Activated T-helper 2 cell treated with anti-CD3 and anti-CD28 coated beads, Interferon-gamma antibody, Interleukin-2, Interleukin-4, amounts not matched to agents 10 μg/mL and 5 μg/mL and 100 μg/mL, durations not matched to agents 14 hours and 24 hours and 36 hours (primary cell): Measurements from ENCODE around the gene SERPINA5. TPM values are rescaled to one million over a fixed set of nuclear protein-coding genes. Genes with fewer than 3 reads are reported as not detected.

ENCODE experiments used
- DNase-seq: peaks from one replicate; pipeline ENCODE4 v3.0.0; 2021; ENCODE audit warnings: low spot score
- H3K27ac Mint-ChIP-seq: one replicate; pipeline ENCODE4 v1.8.0; 2021; ENCODE audit warnings: mixed read lengths
- H3K27me3 Mint-ChIP-seq: one replicate; pipeline ENCODE4 v1.8.0; 2021; ENCODE audit warnings: low read depth, mixed read lengths
- H3K36me3 Mint-ChIP-seq: one replicate; pipeline ENCODE4 v1.8.0; 2021; ENCODE audit warnings: low read depth, mixed read lengths
- H3K4me1 Mint-ChIP-seq: one replicate; pipeline ENCODE4 v1.8.0; 2021; ENCODE audit warnings: low read depth, mixed read lengths
- H3K4me3 Mint-ChIP-seq: one replicate; pipeline ENCODE4 v1.8.0; 2021; ENCODE audit warnings: low read depth, mild to moderate bottlenecking, moderate library complexity, mixed read lengths
- H3K9me3 Mint-ChIP-seq: one replicate; pipeline ENCODE4 v1.8.0; 2021; ENCODE audit warnings: mixed read lengths
- intact Hi-C: fragments of 100-400 bp; cut with micrococcal nuclease; formaldehyde crosslinking; loops from one replicate; pipeline ENCODE4 v1.15.1; 2023
- total RNA-seq: library from RNA; stranded (reverse); gene quantifications from 2 replicates; pipeline ENCODE4 v1.2.3, GENCODE V29; 2022

The SERPINA5 gene, protein sequence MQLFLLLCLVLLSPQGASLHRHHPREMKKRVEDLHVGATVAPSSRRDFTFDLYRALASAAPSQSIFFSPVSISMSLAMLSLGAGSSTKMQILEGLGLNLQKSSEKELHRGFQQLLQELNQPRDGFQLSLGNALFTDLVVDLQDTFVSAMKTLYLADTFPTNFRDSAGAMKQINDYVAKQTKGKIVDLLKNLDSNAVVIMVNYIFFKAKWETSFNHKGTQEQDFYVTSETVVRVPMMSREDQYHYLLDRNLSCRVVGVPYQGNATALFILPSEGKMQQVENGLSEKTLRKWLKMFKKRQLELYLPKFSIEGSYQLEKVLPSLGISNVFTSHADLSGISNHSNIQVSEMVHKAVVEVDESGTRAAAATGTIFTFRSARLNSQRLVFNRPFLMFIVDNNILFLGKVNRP
- total RNA-seq, result not detected in 2 replicates

DNA sequence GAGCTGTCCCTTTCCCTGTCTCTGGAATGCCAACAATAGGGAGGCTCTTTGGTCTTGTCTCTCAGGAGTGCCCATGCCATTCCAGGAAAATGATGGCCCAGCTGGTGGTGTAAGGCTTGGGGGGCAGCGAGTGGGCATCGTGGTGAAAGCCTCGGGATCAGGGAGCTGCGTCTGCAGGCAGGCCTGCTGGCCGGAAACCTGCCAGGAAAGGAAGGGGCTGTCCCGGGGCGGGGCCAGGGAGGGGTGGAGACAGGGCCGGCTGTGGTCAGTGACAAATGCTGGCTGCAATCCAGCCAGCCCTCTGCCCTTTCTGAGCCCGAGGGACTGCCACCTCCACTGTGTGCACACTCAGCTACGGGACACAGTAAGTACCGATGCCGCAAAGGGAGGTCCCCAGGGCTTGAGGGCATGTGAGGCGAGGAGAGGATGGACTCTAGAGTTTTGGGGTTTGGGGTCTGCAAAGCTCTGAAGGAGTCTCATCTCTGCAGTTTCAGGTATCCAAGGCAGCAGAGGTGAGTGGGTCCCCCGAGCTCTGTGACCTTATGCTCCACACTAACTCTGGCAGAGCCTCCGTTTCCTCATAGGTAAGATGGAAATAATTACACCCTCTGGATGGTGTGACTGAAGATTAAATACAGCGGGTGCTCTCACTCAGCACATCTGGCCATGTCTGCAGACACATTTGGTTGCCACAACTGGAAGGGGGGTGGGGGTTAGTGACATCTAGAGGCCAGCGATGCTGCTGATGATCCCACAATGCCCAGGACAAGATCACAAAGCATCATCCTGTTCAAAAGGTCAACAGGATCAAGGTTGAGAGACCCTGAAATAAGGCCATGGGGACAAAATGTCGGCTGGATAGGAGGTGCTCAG, at the start of gene SERPINA5:
TSS of gene SERPINA5 (plus strand) at position 300 of the 873 bp plus-strand sequence. CDS start 5,937 bp downstream, outside the sequence.
- intact Hi-C loops, result no loop called here
- no peaks in the 10 kb centered on the region for H3K27me3 Mint-ChIP-seq
- H3K36me3 Mint-ChIP-seq, result no peaks in the 10 kb centered on the region
- H3K9me3 Mint-ChIP-seq, result no peaks in the 10 kb centered on the region
- H3K27ac Mint-ChIP-seq, result no peak within 1 kb of the TSS
- no peak within 1 kb of the TSS for H3K4me3 Mint-ChIP-seq
- no peaks in the 10 kb centered on the region for H3K4me1 Mint-ChIP-seq
- no peak for DNase-seq

DNA sequence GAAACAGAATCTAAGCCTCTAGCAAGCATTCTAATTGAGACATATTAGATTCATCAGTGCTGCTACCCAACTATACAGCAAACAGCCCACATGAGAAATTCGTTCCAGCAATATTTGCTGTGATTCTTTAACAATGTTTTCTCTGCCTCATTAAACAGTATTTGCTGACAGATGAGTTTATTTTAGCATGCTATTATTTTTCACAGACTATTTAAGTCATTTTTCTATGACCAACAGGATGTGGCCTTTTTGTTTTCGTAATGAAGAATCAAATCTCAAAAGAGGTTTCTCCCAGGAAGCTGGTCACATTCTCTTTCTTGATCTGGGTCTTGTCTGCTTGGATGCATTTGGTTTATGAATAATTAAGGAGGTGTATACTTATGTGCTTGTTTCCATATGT, 48.8 kb upstream of the SERPINA5 start:
- Mint-ChIP-seq H3K27ac (no peak overlapping the region), H3K4me3 (no peak overlapping the region), H3K4me1 (no peaks in the 10 kb centered on the region), H3K36me3 (no peaks in the 10 kb centered on the region), H3K9me3 (no peaks in the 10 kb centered on the region), H3K27me3 (no peaks in the 10 kb centered on the region)
- intact Hi-C loops, result no loop called here
- no peak for DNase-seq

DNA sequence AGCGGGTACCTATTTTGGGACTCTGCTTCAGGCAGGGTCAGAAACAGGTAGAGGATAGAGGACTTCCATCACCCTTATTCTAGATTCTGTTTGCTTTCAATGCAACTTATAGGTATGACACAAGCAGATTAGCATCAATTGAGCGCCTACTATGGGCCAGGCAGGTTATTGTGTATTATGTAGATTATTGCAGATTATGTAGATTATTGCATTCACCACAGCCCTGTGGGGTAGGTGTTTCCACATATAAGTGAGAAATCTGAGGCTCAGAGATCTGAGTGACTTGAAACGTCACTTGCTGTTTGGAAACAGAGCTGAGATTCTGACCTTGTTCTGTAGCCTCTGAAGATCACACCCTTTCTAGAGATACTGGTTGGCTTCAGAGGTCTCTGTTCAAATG, 45.7 kb upstream of the SERPINA5 start:
- Mint-ChIP-seq H3K27me3 (peaks cover 1% of the 10 kb centered on the region), H3K9me3 (no peaks in the 10 kb centered on the region), H3K36me3 (no peaks in the 10 kb centered on the region), H3K27ac (no peak overlapping the region), H3K4me3 (no peak overlapping the region), H3K4me1 (no peaks in the 10 kb centered on the region)
- intact Hi-C loops, result no loop called here
- DNase-seq, result no peak

GRCh38 chr14:94536836-94537235, 44.4 kb upstream of the SERPINA5 start:
- no peak overlapping the region for H3K4me3 Mint-ChIP-seq
- no peak overlapping the region for H3K27ac Mint-ChIP-seq
- H3K27me3 Mint-ChIP-seq, result peaks cover 1% of the 10 kb centered on the region
- H3K9me3 Mint-ChIP-seq, result no peaks in the 10 kb centered on the region
- no peak for DNase-seq
- intact Hi-C loops, result no loop called here
- no peaks in the 10 kb centered on the region for H3K4me1 Mint-ChIP-seq
- no peaks in the 10 kb centered on the region for H3K36me3 Mint-ChIP-seq

- DNase-seq, result no peak
- H3K27ac Mint-ChIP-seq, result no peak overlapping the region
Observed at GRCh38 chr14:94538070-94538740, 43.0 kb upstream of the SERPINA5 start.

GRCh38 chr14:94539181-94539580, 42.0 kb upstream of the SERPINA5 start:
- no peaks in the 10 kb centered on the region for H3K9me3 Mint-ChIP-seq
- intact Hi-C loops, result no loop called here
- no peaks in the 10 kb centered on the region for H3K36me3 Mint-ChIP-seq
- no peak overlapping the region for H3K4me3 Mint-ChIP-seq
- no peak overlapping the region for H3K27ac Mint-ChIP-seq
- H3K4me1 Mint-ChIP-seq, result no peaks in the 10 kb centered on the region
- DNase-seq, result no peak
- H3K27me3 Mint-ChIP-seq, result peaks cover 1% of the 10 kb centered on the region

More at GRCh38 chr14:94538070-94538740, 43.0 kb upstream of the SERPINA5 start:
- H3K36me3 Mint-ChIP-seq, result no peaks in the 10 kb centered on the region
- no peaks in the 10 kb centered on the region for H3K9me3 Mint-ChIP-seq
- no peak overlapping the region for H3K4me3 Mint-ChIP-seq
- intact Hi-C loops, result no loop called here
- peaks cover 1% of the 10 kb centered on the region for H3K27me3 Mint-ChIP-seq
- H3K4me1 Mint-ChIP-seq, result no peaks in the 10 kb centered on the region

GRCh38 chr14:94540031-94540794, 41.0 kb upstream of the SERPINA5 start:
- H3K36me3 Mint-ChIP-seq, result no peaks in the 10 kb centered on the region
- H3K27me3 Mint-ChIP-seq, result peaks cover 1% of the 10 kb centered on the region
- no peak overlapping the region for H3K27ac Mint-ChIP-seq
- H3K9me3 Mint-ChIP-seq, result no peaks in the 10 kb centered on the region
- H3K4me3 Mint-ChIP-seq, result no peak overlapping the region
- DNase-seq, result no peak
- intact Hi-C loops, result no loop called here
- no peaks in the 10 kb centered on the region for H3K4me1 Mint-ChIP-seq

DNA sequence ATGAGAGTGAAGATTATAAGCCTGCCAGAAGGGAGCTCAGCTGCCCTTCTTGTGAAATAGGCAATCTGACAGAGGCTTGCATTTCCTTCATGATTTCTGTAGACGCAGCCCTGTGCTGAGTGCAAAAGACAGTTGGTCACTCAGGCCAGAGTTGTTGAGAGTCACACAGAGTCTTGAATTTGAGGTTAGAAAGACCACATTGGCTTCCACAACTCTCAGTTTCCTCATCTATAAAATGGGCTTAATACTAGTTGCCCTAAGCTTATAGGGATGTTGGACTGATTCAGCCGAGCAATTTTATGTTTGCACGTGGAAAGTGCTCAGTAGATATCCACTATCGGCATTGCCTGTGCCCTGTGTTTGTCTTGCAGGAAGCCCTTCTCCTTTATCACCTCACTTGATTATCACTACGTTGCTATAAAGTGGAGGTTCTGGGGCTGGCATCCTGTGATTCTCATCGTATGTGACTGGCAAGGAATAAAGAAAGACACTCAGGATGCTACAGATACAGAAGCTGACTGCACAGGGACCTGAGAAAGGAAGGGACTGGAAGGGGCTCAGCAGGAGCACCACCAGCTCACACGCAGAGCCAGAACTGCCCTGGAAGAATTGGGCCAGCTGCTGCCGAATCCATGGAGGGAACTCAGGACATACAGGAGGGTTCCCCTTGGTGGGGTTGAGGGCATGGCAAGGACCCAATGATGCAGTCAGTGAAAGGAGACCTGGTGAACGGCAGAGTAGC, 39.8 kb upstream of the SERPINA5 start:
- Mint-ChIP-seq H3K4me1 (no peaks in the 10 kb centered on the region), H3K27ac (no peak overlapping the region), H3K36me3 (no peaks in the 10 kb centered on the region), H3K27me3 (peaks cover 1% of the 10 kb centered on the region), H3K4me3 (no peak overlapping the region), H3K9me3 (no peaks in the 10 kb centered on the region)
- DNase-seq, result no peak
- intact Hi-C loops, result no loop called here

DNA sequence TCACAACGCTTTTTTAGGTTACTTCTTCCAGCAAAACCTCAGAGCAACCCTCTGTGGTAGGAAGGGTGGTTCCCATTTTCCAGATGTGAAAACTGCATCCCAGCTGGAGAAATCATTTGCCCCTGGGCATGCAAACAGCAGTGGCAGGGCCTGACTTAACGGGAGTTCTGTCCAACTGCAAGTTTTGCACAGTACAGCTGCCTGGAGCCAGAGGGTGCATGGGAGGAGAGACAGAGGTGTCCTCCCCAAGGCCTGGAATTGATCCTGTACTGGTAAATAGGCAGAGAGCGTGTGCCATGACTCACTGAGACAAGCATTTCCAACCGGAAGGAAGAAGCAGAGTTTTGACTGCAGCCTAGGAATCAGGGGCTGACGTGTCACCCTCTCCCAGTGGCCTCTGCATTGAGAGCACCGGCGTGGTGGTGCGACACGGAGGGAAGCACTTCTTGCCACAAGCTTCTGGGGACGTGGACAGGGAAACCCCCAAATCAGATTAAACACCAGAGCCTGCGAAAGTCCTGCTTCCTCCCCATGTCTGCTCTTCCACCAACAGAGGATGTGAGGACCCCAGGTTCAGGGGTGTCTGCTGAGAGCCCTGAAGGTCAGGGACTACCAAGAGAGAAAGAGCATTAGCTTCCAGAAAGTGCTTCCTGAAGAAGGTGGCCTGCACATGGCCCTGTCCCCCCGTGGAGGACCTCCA, 39.0 kb upstream of the SERPINA5 start:
- H3K27me3 Mint-ChIP-seq, result peaks cover 1% of the 10 kb centered on the region
- intact Hi-C loops, result no loop called here
- no peak for DNase-seq
- H3K4me3 Mint-ChIP-seq, result no peak overlapping the region
- no peaks in the 10 kb centered on the region for H3K36me3 Mint-ChIP-seq
- H3K27ac Mint-ChIP-seq, result no peak overlapping the region
- H3K9me3 Mint-ChIP-seq, result no peaks in the 10 kb centered on the region
- no peaks in the 10 kb centered on the region for H3K4me1 Mint-ChIP-seq

DNA sequence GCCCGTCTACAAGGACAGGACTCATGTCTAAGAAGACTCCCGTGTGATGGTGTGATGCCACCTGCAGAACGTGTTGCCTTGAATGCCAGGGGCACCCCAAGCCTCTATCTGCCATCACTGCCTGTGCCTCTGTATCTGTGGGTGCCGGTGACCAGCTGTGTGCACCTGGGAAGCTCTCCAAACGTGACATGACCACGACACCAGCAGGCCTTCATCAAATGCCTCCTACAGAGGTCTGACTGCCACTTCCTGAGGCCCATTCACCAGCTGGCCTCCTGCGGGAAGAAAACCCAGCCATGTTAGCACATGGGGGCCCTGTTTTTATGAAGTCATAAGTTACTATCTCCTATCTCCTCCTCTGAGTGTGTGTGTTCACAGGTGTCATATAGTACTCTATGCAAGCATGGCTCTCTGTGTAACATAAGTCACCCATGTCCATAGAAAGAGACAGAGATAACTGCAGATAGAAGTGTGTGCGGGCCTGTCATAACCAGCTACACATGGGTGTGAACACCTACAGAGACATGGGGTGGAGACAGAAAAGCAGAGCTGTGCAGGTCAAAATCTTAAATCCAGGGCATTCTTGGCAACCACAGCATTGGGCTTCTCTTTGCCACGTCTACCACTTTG, 38.3 kb upstream of the SERPINA5 start:
- Mint-ChIP-seq H3K27ac (no peak overlapping the region), H3K4me3 (no peak overlapping the region), H3K27me3 (peaks cover 1% of the 10 kb centered on the region), H3K9me3 (no peaks in the 10 kb centered on the region), H3K4me1 (no peaks in the 10 kb centered on the region), H3K36me3 (no peaks in the 10 kb centered on the region)
- DNase-seq, result no peak
- intact Hi-C loops, result no loop called here

DNA sequence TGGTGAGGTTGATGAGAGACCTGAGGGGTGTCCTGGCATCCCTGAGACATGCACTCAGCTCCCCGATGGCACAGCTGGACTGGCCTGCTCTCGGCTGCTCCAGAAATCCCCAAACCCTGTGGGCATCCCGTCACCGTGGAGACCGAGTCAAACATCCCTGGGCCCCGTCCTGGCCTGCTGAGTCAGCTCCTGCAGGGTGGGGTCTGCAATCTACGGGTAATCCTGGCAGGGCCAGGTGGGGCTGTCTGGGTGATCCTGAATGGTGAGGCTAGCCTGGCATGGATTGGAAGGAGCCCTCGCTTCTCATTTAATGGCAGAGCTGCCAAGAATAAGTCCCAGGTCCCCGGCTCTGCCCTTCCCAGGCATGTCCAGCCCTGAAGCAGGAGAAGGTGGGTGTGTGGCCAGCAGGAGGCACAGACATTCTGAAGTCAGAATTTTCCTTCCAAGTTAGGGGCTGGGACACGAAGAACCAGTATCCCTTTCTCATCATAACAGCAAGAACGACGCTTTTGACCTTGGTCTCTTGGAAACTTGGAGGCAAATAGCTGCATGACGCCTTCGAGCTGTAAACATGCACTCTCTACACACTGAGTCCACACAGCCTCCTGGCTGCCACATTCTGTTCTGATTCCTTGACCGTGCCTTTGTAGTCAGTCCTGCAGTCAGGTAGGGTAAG, 37.6 kb upstream of the SERPINA5 start:
- Mint-ChIP-seq H3K4me3 (no peak overlapping the region), H3K36me3 (no peaks in the 10 kb centered on the region), H3K27me3 (peaks cover 1% of the 10 kb centered on the region), H3K9me3 (no peaks in the 10 kb centered on the region), H3K27ac (no peak overlapping the region), H3K4me1 (no peaks in the 10 kb centered on the region)
- intact Hi-C loops, result no loop called here
- DNase-seq, result no peak
